Parathyroid adenoma (tissue), 2 donors: Measurements from ENCODE around the gene ZNF564.
"Not testable (repeated sequence)": the region's sequence is repeated elsewhere in the genome, so short reads cannot be mapped to it uniquely, and the experiment has no call there.

Experiments used
- H2AFZ ChIP-seq: fragments of 300-600 bp; sonication (generic); one replicate; pipeline ENCODE4 v1.7.0; 2017; ENCODE audit warnings: antibody characterized with exemption, mild to moderate bottlenecking
- H3K27ac ChIP-seq: fragments of 300-600 bp; sonication (generic); one replicate; pipeline ENCODE4 v1.7.0; 2017
- H3K27me3 ChIP-seq: fragments of 300-600 bp; sonication (generic); one replicate; pipeline ENCODE4 v1.7.0; 2017; ENCODE audit warnings: low read length; ENCODE audit not compliant: control insufficient read depth, insufficient read depth
- H3K36me3 ChIP-seq: fragments of 300-600 bp; sonication (generic); one replicate; pipeline ENCODE4 v1.7.0; 2017; ENCODE audit warnings: low read length; ENCODE audit not compliant: control insufficient read depth, insufficient read depth
- H3K4me1 ChIP-seq: fragments of 300-600 bp; sonication (generic); one replicate; pipeline ENCODE4 v1.7.0; 2017; ENCODE audit warnings: control low read depth
- H3K4me2 ChIP-seq: fragments of 300-600 bp; sonication (generic); one replicate; pipeline ENCODE4 v1.7.0; 2017; ENCODE audit warnings: low read length
- H3K4me3 ChIP-seq: fragments of 300-600 bp; sonication (generic); one replicate; pipeline ENCODE4 v1.7.0; 2017; ENCODE audit warnings: low read depth, low read length
- H3K79me2 ChIP-seq: fragments of 300-600 bp; sonication (generic); one replicate; pipeline ENCODE4 v1.7.0; 2017; ENCODE audit warnings: control low read depth
- H3K9ac ChIP-seq: fragments of 300-600 bp; sonication (generic); one replicate; pipeline ENCODE4 v1.7.0; 2017; ENCODE audit warnings: mild to moderate bottlenecking
- H3K9me3 ChIP-seq: fragments of 300-600 bp; sonication (generic); one replicate; pipeline ENCODE4 v1.7.0; 2017; ENCODE audit warnings: low read length; ENCODE audit not compliant: control insufficient read depth
- TF ChIP-seq, protein P1 (sequence below): fragments of 300-600 bp; sonication (generic); IDR thresholded peaks from one replicate; pipeline ENCODE4 v1.7.0; 2017; ENCODE audit warnings: antibody characterized with exemption, mild to moderate bottlenecking
- donor health status: primary hyperparathyroidism.

ZNF564 gene

DNA sequence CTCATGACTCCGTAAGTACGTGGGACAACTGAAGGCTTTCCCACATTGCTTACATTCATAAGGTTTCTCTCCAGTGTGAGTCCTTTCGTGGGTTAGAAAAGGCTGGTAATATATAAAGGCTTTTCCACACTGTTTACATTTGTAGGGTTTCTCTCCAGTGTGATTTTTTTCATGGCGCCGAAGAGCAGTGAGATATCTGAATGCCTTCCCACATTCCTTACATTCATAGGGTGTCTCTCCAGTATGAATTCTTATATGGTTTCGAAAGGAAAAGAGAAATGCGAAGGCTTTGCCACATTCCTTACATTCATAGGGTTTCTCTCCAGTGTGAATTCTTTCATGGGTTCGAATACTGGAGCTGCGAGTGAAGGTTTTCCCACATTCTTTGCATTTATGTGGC lies 29.8 kb upstream of the ZNF564 start:
- no peak overlapping the region for H2AFZ ChIP-seq
- H3K4me1 ChIP-seq = no peaks in the 10 kb centered on the region
- no peaks in the 10 kb centered on the region for H3K79me2 ChIP-seq
- no peaks in the 10 kb centered on the region for H3K9me3 ChIP-seq
- H3K36me3 ChIP-seq = peaks cover 5% of the 10 kb centered on the region
- no peak overlapping the region for H3K4me3 ChIP-seq
- H3K27ac ChIP-seq = no peak overlapping the region
- H3K9ac ChIP-seq = no peak overlapping the region
- H3K27me3 ChIP-seq = no peaks in the 10 kb centered on the region
- H3K4me2 ChIP-seq = no peak overlapping the region
- TF ChIP-seq, protein P1, sequence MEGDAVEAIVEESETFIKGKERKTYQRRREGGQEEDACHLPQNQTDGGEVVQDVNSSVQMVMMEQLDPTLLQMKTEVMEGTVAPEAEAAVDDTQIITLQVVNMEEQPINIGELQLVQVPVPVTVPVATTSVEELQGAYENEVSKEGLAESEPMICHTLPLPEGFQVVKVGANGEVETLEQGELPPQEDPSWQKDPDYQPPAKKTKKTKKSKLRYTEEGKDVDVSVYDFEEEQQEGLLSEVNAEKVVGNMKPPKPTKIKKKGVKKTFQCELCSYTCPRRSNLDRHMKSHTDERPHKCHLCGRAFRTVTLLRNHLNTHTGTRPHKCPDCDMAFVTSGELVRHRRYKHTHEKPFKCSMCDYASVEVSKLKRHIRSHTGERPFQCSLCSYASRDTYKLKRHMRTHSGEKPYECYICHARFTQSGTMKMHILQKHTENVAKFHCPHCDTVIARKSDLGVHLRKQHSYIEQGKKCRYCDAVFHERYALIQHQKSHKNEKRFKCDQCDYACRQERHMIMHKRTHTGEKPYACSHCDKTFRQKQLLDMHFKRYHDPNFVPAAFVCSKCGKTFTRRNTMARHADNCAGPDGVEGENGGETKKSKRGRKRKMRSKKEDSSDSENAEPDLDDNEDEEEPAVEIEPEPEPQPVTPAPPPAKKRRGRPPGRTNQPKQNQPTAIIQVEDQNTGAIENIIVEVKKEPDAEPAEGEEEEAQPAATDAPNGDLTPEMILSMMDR = no peak

- H3K27me3 ChIP-seq = no peaks in the 10 kb centered on the region
- TF ChIP-seq, protein P1 = no peak
- H2AFZ ChIP-seq = no peak overlapping the region
- no peak overlapping the region for H3K27ac ChIP-seq
- no peaks in the 10 kb centered on the region for H3K9me3 ChIP-seq
- H3K79me2 ChIP-seq = no peaks in the 10 kb centered on the region
- no peak overlapping the region for H3K4me3 ChIP-seq
- no peak overlapping the region for H3K4me2 ChIP-seq
- H3K4me1 ChIP-seq = no peaks in the 10 kb centered on the region
- H3K9ac ChIP-seq = no peak overlapping the region
- H3K36me3 ChIP-seq = peaks cover 5% of the 10 kb centered on the region
These were observed 29.0 kb upstream of the ZNF564 start for GRCh38 chr19:12580180-12580694.

DNA sequence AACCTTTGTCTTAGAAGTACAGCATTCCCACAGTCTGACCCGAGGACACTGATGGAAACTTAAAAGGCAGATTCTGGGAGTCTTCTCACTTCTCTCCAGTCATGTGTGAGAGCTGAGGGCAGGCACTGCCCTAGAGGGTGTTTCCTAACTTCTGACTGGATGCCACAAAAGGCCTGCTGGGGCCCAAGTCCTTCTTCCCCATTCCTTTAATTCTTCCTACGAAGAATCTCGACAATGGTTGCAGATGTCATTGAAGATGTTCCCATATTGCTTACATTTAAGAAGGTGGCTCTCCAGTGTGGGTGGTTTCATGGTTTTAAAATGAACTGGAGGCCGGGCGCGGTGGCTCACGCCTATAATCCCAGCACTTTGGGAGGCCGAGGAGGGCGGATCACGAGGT lies 27.4 kb upstream of the ZNF564 start:
- no peak overlapping the region for H2AFZ ChIP-seq
- H3K27me3 ChIP-seq = no peaks in the 10 kb centered on the region
- H3K4me2 ChIP-seq = no peak overlapping the region
- H3K36me3 ChIP-seq = peaks cover 5% of the 10 kb centered on the region
- H3K9ac ChIP-seq = no peak overlapping the region
- H3K27ac ChIP-seq = no peak overlapping the region
- H3K4me3 ChIP-seq = no peak overlapping the region
- no peaks in the 10 kb centered on the region for H3K4me1 ChIP-seq
- no peaks in the 10 kb centered on the region for H3K79me2 ChIP-seq
- TF ChIP-seq, protein P1 = no peak
- no peaks in the 10 kb centered on the region for H3K9me3 ChIP-seq

GRCh38 chr19:12574036-12574435 lies 22.8 kb upstream of the ZNF564 start:
- Histone ChIP-seq H3K27ac (no peak overlapping the region), H3K9ac (no peak overlapping the region), H3K36me3 (no peaks in the 10 kb centered on the region), H2AFZ (no peak overlapping the region), H3K4me1 (no peaks in the 10 kb centered on the region), H3K79me2 (no peaks in the 10 kb centered on the region), H3K27me3 (no peaks in the 10 kb centered on the region), H3K4me2 (no peak overlapping the region), H3K4me3 (no peak overlapping the region), H3K9me3 (no peaks in the 10 kb centered on the region)
- TF ChIP-seq, protein P1 = no peak

GRCh38 chr19:12567951-12568350 lies 16.7 kb upstream of the ZNF564 start:
- Histone ChIP-seq H3K4me2 (no peak overlapping the region), H3K4me1 (no peaks in the 10 kb centered on the region), H3K27ac (no peak overlapping the region), H3K36me3 (no peaks in the 10 kb centered on the region), H3K27me3 (no peaks in the 10 kb centered on the region), H3K9ac (no peak overlapping the region), H2AFZ (no peak overlapping the region), H3K9me3 (no peaks in the 10 kb centered on the region), H3K79me2 (no peaks in the 10 kb centered on the region), H3K4me3 (no peak overlapping the region)
- TF ChIP-seq, protein P1 = no peak

DNA sequence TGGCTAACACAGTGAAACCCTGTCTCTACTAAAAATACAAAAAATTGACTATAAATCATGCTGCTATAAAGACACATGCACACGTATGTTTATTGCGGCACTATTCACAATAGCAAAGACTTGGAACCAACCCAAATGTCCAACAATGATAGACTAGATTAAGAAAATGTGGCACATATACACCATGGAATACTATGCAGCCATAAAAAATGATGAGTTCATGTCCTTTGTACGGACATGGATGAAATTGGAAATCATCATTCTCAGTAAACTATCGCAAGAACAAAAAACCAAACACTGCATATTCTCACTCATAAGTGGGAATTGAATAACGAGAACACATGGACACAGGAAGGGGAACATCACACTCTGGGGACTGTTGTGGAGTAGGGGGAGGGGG lies 15.1 kb upstream of the ZNF564 start:
- H3K4me2 ChIP-seq, H3K4me1 ChIP-seq, H2AFZ ChIP-seq, H3K27me3 ChIP-seq, H3K9ac ChIP-seq, H3K4me3 ChIP-seq, H3K79me2 ChIP-seq, H3K9me3 ChIP-seq, H3K36me3 ChIP-seq, H3K27ac ChIP-seq: not testable (repeated sequence)
